ENCODE data around the gene FER.
"Not testable (repeated sequence)": the region's sequence is repeated elsewhere in the genome, so short reads cannot be mapped to it uniquely, and the experiment has no call there.

The FER gene

DNA sequence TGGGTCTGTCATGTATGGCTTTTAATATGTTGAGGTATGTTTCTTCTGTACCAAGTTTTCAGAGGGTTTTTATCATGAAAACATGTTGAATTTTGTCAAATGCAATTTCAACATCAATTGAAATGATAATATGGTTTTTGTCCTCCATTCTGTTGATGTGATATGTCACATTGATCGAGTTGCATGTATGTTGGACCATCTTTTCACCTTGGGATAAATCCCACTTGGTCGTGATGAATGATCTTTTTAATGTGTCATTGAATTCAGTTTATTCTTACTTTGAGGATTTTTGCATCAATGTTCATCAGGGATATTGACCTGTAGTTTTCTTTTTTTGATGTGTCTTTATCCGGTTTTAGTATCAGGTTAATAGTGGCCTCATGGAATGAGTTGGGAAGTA lies 373.5 kb downstream of the FER start:
- no peak for DNase-seq (ENCODE audit: low read depth in 2 of 2)

DNA sequence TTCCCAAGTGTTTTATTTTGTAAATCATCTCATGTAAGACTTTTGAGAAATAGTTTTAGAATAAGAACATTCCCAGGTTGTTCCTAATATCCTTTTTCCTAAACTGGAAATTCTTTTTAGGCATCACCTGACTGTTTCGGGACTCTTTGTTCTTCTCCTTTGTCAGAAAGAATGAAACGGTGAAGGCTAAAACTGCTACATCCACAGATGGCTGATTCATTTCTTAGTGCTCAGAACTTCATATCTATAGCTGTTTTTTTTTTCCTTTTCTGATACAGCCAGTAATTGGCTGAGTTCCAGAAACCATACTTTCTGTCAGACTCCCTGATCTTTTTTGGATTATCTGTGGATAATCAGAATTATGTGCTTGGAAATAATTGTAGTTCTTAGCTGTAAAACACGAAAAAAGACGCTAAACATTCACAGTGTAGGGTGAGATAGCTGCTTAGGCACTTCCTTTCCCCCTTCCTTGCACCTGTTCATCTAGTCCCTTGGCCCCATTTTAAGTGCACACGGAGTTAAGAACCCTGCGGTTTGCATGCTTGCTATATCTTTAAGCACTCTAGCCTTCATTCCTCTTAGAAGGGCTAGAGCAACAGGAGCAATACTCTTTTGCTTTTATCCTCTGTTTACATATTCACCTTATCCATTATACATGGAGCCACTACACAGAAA lies 378.2 kb downstream of the FER start:
- DNase-seq (ENCODE audit: low read depth in 2 of 2) = no peak

DNA sequence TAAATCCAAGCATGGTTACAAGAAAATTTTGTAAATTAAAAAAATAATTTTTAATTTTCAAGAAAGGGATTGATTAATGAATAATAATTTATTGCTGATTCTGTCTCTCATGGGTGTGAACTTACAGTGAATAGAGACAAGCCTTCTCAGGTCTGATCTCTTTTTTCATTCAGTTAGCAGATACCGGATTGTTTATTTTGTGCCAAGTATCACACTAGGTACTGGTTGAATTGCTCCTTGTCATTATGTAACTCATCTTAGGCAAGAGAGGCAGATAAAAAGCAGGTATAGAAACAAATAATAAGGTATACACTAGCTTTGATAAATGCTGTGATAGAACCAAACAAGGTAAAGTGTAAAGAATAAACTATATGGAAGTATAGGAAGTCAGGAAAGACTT lies 378.8 kb downstream of the FER start:
- DNase-seq (ENCODE audit: low read depth in 2 of 2) = no peak

DNA sequence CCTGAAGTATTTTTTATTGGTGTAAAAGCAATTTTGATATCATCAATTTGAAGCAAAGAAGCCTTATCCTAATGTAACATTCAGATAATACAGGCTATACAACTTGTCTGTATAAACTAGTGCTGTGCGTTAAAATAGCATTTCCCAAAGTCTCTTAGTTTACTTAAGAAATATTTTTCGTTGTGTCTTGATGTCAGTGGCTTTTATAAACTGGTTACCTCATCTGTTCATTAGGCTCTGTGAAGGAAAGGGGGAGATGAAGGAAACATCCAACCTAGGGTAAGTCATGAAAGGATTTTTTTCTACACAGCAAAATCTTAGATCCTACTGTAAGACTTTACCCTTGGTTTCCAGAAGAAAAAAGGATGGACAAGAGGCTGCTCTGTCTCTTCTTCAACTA lies 389.2 kb downstream of the FER start:
- no peak for DNase-seq (ENCODE audit: low read depth in 2 of 2)

DNA sequence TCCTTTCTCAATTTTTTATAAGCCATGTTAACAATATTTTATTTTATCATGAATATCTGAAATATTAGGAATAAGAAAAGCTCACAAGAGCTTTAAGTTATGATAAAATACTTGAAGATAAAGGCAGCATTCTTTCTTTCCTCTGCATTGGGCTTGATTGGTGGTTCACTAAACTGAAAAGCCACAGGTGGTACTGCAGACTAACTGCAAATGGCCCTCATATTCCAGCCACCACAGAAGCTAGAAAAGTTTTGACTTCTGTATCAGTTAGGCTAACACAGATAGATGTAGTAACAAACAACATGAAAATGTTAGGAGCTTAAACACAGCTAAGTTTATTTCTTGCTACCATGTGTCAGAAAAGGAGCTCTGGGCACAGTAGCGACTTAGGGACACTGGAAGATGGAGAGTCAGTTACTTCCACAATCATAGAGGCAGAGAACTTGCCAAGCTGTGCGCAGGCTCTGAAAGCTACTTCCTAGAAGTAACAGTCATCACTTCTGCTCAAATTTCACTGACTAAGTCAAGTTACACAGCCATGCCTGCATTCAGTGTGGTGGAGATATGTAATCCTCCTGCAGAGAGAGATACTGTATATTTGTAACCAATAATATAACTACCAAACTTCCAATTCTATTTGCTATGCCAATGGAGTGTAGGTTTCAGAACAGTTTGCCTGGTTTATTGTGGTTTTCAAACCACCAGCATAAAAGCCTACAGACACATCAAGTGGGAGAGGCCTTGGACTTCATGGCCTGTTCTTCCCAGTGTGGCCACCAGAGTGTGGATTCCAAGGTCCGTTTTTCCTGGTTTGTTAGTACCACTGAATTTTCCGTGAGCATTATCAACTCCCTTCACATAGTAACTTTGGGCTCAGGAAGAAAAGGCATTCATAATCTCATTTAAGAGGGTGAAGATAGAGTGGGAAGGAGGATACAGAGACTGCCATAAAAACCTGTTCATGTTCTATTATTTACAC lies 393.8 kb downstream of the FER start:
- DNase-seq (ENCODE audit: low read depth in 2 of 2) = no peak

DNA sequence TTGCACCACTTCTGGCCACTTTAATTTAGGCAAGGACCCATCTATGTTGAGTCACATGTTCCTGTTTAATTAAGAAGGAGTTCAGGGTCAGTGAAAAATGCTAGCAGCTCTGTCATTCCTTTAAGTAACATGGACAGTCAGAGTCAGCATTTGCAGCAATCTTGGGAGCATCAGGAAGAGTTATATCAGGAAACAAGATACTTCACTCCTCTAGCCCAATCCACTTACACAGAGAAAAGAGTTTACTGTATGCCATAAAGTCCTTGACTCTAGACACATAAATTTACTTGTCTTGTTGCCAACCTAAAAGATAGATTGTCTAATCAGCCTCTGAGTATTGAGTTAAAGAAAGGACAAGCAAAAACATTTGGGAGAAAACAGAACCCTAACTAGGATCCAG lies 395.3 kb downstream of the FER start:
- no peak for DNase-seq (ENCODE audit: low read depth in 2 of 2)

DNA sequence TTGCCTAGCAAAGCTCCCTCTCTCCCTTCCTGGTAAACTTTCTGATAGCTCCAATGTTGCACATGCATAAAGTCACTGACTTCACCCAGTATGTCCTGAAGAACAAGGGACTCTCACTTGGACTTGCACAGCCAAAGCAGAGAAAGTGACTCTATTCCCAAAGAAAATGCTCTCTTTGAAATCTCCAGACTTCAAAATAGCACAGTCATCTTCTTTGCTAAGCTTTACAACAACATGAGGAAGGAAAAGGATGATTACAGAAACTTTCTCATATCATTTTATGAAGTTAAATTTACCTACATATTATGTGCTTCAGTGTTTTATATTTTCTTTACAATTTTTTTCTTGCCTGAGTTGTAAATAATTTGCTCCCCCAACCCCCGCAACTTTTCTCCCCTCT lies 397.4 kb downstream of the FER start:
- DNase-seq (ENCODE audit: low read depth in 2 of 2) = no peak

DNA sequence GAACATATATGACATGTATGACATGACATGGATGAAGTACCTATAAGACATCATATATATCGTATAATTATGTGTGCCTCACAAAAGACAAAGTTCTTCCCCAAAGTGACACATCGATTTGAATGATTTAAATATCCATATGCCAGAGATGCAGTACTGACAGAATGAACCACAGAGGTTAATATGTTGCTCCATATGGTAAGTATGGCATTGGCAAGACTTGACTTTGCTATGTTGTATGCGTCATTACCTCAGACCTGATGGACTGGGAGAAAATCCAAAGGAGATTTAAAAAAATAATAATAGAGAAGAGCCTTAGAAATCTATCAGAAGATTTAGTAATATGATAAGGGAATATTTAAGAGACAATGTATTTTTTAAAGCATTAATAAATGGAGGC lies 398.9 kb downstream of the FER start:
- no peak for DNase-seq (ENCODE audit: low read depth in 2 of 2)

DNA sequence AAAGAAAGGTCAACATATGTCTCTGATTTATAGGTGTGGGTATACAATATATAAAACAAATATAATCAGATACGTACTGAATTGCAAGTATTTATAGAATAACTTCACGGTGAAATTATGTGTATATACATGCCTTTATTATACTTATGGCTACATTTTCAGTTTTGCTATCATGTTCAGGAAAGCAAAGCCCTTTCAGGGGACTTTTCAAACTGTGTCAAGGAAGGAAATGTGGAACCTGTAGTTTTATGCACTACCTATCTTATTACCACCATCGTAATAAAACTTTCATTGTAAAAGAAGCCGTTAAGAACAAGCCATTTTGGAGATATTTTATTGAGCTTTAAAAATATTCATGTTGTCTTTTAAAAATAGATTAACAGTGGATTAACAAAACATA lies 404.9 kb downstream of the FER start:
- no peak for DNase-seq (ENCODE audit: low read depth in 2 of 2)

DNA sequence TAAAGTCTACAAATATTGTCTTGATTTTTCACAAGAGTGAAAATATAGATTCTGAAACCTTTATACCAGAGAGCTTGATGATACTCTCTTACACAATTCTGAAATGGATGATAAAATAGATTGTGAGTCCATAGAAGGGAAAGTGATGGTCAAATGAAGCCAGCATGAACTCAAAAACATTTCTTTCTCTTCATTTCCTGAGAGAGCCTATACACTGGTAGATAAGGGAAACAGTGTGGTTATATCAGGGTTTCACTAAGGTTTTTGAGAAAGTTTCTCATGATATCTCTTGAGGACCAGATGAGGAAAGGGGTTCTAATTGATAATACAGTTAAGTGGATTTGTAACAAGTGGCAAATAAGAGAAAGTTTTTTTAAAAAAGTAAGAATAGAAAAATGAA lies 407.9 kb downstream of the FER start:
- DNase-seq (ENCODE audit: low read depth in 2 of 2) = no peak

DNA sequence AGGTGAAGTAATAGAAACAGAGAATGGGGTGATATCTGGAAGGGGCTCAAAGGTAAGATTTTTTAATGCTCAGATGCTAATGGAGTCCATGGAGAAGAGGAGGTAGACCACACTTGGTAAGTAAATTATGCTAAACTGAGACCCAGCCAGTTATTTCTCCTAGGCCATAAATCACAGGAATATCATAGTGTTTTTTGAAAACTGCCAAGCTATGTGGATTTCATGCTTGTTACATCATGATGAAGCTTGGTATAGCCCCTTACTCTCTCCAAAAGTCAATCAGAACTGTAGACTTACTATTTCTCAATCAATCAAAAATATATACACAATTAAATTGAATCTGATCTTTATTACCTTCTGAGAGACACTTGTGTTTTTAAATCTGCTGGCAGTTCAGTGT lies 409.2 kb downstream of the FER start:
- no peak for DNase-seq (ENCODE audit: low read depth in 2 of 2)

DNA sequence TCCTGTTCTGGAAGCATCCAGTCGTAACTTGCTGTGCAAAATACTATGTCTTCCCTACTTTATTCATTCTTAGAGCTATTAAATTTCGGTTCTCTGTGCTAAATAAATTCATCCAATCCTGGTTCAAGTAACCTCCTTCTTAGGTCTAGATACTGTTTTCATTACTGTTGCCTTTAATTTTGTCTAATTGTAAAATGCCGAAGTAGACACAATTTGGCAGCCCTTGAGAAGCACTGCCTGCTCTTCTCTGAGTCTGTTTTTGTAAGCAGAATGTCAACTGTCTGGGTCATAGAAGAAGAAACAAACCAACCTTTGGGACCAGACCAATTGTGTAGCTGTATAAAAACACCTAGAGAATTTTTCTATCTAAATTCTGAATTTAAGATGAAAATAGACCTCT lies 412.8 kb downstream of the FER start:
- DNase-seq (ENCODE audit: low read depth in 2 of 2) = no peak

DNA sequence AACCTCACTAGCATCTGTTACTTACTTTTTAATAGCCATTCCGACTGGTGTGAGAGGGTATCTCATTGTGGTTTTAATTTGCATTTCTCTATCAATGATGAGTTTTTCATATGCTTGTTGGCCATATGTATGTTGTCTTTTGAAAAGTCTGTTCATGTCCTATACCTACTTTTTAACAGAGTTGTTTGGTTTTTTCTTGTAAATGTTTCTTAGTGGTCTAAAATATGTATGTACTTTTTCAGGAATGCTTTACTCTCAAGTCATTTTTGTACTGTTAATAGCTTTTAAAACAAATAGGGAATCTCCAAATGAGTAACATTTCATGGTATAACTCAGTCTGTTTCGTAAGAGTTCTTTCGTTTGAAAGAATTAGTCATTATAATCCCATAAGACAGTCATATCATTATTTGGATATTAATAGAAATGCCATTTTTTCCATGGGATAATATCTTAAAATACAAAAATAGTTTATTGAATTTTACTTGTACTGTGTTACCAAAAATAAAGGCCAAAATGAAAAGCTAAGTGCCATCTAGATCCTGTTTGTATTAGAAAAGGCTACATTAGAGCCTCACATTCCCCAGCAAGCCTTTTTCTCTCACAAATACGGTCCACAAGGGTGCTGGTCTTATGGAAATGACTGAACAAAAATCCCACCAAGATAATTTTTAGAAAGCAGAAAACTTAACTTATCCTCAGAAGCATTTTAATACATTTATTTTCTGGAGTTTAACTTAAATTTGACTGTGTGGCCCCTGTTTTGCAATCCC lies 414.4 kb downstream of the FER start:
- no peak for DNase-seq (ENCODE audit: low read depth in 2 of 2)

DNA sequence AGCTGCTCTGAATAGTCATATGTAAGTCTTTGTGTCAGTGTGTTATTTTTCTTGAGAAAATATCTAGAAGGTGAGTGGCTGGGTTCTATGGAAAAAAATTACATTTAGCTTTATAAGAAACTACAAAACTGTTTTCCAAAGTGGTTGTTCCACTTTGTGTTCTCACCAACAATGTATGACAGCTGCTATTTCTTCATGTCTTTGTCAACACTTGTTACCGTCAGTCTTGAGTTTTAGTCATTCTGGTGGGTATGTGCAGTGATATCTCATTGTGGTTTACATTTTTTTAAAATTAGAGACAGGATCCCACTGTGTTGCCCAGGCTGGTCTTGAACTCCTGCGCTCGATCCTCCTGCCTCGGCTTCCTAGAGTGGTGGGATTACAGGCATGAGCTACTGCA lies 415.6 kb downstream of the FER start:
- DNase-seq (ENCODE audit: low read depth in 2 of 2) = no peak

DNA sequence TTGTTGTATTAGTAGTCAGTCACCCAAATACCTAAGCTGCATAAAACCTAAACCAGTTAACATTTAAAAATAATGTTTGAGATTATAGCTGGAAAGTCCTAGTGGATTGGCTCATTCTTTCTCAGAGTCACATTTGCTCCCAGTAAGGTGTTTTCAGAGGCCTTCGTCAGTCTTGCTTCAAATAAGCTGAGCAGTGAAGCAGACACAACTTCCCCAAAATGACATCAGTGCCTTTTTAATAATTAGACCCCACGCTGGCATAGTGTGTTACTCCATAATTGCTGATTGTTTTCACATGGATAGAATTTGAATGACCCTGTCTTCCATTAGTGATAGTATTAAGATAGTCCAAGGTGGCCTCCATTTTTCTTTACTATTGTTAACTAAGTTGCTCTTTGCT lies 416.3 kb downstream of the FER start:
- DNase-seq (ENCODE audit: low read depth in 2 of 2) = no peak

DNA sequence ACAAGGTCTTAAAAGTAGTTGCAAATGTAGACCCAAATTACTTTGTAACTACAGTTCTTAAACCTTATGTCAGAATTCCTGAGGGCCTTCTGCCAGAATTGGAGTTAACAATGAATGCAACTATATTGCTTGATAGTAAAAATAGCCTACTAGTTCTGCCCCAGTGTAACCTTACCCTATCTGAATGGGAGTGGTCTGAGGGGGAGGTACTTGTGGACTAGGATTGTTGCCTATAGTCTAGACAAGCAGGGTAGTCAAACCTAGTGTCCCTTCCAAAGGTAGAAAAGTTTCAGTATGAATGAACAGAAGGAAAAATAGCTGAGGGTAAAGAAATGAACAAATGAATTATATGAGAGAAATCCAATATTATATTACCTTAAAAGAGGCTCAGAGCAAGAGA lies 419.9 kb downstream of the FER start:
- no peak for DNase-seq (ENCODE audit: low read depth in 2 of 2)

DNA sequence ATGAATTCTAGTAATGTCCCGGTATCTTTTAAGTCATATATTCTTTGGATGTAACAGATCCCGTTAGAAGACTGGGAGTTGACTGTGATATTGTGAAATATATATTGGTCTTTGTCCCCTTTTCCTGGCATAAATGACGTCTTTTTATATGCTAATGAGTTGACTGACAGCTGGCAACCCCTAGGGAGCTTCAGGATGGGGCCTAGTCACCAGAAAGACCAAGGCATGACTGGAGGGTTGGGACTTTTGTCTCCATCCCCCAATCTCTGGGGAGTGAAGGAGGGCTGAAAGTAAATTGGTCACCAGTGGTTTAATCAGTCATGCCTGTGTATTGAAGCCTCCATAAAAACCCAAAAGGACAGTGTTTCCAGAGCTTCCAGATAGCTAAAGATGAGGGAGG lies 420.5 kb downstream of the FER start:
- DNase-seq (ENCODE audit: low read depth in 2 of 2) = no peak

DNA sequence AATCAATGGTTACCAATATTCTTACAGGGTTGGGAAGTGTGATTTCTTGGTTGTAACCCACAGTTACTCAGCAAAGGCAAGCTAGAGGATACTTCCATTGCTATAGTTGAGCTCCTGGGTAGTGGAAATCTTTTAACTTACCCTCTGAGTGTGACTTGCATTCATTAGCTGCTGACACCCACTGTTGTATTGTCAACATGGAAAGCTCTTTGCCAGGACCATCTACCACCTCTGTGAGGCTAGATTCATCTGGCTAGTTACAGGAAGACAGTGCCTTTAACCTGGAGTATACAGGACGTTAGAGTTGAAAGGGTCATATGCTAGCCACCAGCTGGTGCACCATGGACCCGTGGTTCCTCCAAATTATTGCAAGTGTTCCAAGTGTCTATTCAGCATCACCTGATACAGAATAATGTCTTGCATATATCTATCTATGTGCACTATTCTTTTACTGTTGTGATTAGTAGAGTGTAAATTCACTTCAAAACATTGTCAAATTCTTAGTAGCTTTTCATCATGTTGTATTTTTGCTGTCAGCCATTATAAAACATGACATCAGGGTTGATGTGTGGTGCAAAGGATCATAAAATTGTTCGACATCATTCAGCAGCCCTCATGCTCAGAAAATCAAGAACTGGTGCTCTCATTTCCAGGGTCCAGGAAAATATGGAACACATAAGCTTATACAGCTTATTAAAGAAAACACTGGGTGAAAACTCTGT lies 423.1 kb downstream of the FER start:
- DNase-seq (ENCODE audit: low read depth in 2 of 2) = no peak

DNA sequence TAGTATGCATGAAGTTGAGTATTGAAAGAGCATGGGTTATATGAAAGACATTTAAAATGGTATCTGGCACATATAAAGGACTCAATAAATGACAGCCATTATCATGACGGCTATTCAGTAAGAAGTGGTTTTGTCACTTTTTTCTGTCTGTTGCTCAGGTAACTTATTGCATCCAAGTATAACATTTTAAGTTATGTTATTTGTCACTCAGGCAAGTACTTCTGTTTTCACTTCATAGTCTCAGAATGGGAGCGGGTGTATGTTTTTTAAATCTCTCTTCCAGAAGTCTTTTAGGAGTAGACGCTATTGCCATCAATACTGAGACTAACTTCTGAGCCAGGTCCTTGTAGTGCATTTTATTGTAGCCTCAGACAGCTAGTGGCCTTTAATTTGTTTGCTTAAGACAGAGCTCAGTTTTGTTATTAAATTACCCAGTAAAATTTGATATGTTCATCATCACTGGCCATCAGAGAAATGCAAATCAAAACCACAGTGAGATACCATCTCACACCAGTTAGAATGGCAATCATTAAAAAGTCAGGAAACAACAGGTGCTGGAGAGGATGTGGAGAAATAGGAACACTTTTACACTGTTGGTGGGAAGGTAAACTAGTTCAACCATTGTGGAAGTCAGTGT lies 423.9 kb downstream of the FER start:
- DNase-seq (ENCODE audit: low read depth in 2 of 2) = not testable (repeated sequence)

DNA sequence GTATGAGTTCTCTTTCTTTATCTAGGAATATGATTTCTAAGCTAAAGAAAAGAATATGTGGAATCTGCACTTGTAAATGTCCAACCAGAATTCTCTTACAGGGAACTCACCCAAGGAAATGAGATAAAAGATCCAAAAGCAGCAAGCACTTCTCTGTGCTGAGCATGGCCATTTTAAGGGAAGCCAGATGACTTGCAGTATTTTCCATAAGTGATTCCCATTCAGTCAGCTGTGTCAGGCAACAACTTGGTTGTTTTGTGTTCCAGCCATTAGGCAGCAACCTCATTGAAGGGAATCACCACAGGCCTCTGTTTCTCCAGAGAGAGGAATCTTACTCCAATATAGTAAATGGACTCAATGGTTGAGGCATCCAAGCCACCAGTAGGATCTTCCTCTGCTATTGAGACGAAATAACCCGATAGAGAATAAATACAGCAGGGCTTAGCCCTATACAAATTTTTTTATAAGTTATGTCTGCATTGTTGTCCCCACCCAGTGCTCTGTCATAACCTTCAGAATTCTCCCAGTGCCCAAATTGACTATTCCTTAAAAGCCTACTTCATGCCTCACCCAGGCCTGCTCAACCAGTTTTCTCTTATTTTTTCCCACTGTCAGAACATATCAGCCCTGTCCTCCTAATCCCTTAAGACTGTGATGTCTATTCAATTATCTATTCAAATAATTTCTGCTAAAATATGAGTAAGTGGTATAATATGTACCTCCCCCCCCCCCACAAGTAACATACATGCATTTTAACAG lies 425.5 kb downstream of the FER start:
- DNase-seq (ENCODE audit: low read depth in 2 of 2) = no peak

DNA sequence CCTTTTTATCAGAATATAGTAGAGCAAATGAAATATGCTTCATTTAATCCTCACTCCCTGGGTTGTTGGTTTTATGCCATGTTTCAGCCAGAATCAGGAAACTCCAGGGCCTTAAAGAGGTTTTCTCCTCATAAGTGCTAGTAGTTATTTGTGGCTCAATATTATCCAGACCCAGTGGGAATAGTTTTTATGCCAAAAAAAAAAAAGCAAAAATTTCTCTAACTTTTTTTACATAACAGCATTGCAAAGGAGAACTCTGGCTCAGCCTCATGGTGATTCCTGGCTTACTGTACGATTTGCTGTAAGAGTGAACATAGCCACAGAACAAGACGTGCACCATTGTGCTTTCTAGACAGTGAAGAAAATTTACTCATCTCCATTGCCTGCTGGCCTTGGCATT lies 429.5 kb downstream of the FER start:
- no peak for DNase-seq (ENCODE audit: low read depth in 2 of 2)

Data from activated CD4-positive, alpha-beta T cell treated with anti-CD3 and anti-CD28 coated beads for 24 hours (primary cell).